ENCODE data around the gene KIF6.

GRCh38 chr6:39638126-39638822 lies 86.9 kb downstream of the KIF6 start:
- TF ChIP-seq, protein P1, sequence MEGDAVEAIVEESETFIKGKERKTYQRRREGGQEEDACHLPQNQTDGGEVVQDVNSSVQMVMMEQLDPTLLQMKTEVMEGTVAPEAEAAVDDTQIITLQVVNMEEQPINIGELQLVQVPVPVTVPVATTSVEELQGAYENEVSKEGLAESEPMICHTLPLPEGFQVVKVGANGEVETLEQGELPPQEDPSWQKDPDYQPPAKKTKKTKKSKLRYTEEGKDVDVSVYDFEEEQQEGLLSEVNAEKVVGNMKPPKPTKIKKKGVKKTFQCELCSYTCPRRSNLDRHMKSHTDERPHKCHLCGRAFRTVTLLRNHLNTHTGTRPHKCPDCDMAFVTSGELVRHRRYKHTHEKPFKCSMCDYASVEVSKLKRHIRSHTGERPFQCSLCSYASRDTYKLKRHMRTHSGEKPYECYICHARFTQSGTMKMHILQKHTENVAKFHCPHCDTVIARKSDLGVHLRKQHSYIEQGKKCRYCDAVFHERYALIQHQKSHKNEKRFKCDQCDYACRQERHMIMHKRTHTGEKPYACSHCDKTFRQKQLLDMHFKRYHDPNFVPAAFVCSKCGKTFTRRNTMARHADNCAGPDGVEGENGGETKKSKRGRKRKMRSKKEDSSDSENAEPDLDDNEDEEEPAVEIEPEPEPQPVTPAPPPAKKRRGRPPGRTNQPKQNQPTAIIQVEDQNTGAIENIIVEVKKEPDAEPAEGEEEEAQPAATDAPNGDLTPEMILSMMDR (IDR thresholded peaks at IDR 0.05) = no peak
- no peak for TF ChIP-seq POLR2A (IDR thresholded peaks at IDR 0.05)
- no peak for TF ChIP-seq POLR2AphosphoS5 (IDR thresholded peaks at IDR 0.05)
- no peak for TF ChIP-seq EP300 (IDR thresholded peaks at IDR 0.05; ENCODE audit: low read depth)
